HAP-1 (cell line): ENCODE data around the gene MTARC1.

ENCODE experiments used
- DNase-seq, 2 experiments: peaks; one replicate each; pipeline ENCODE4 v3.0.0-alpha.2; 2016 to 2020; ENCODE audit warnings: low spot score in 2 of 2
- H3K27me3 ChIP-seq: fragments of 250-450 bp; sonication (Bioruptor Pico); 2 replicates; pipeline ENCODE4 v1.5.1; 2020; ENCODE audit warnings: low read depth, mild to moderate bottlenecking, moderate library complexity
- H3K36me3 ChIP-seq: fragments of 250-450 bp; sonication (Bioruptor Pico); replicated peaks from 2 replicates; pipeline ENCODE4 v1.5.1; 2020; ENCODE audit warnings: mild to moderate bottlenecking
- H3K4me1 ChIP-seq: fragments of 250-450 bp; sonication (Bioruptor Pico); 2 replicates; pipeline ENCODE4 v1.5.1; 2020; ENCODE audit warnings: mild to moderate bottlenecking
- H3K4me3 ChIP-seq: fragments of 250-450 bp; sonication (Bioruptor Pico); 2 replicates; pipeline ENCODE4 v1.5.1; 2020; ENCODE audit warnings: mild to moderate bottlenecking, moderate library complexity
- H3K9me3 ChIP-seq: fragments of 250-450 bp; sonication (Bioruptor Pico); 2 replicates; pipeline ENCODE4 v1.5.1; 2020; ENCODE audit warnings: mild to moderate bottlenecking, moderate library complexity
- in situ Hi-C: fragments of 300-500 bp; cut with MboI; formaldehyde crosslinking; loops from 3 replicates; pipeline ENCODE4 v1.14.3; 2020; ENCODE audit warnings: low sequenced_read_pairs, inconsistent platforms, mixed read lengths

Gene MTARC1

DNA sequence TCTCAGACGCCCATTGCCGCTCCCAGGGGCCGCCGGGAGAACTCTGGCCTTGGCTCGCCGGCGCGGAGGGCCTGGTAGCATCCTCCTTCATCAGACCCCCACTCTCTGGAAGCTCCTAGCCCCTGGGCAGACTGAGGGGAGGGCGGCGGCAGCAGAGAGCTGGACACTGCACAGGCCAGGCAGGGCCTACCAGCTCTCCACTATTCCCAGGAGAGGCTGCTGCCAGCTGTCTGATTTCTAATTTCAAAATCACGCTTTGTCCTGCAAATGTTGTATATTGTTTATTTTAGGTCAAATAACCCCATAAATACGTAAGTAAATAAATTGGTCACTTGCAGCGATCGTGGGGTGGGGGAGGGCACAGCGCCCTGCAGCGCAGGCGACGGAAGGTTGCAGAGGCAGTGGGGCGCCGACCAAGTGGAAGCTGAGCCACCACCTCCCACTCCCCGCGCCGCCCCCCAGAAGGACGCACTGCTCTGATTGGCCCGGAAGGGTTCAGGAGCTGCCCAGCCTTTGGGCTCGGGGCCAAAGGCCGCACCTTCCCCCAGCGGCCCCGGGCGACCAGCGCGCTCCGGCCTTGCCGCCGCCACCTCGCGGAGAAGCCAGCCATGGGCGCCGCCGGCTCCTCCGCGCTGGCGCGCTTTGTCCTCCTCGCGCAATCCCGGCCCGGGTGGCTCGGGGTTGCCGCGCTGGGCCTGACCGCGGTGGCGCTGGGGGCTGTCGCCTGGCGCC, at the start of gene MTARC1:
Gene MTARC1 (plus strand): TSS at position 577 of the 732 bp plus-strand sequence. CDS start 32 bp downstream, at position 609.
- H3K9me3 ChIP-seq: no peaks in the 10 kb centered on the region; the same call in 1 of the 2 replicates
- peak within 1 kb of the TSS; percentile 48 for H3K4me3 ChIP-seq
- DNase-seq: peak; percentile 66 to 91
- H3K4me1 ChIP-seq: peaks cover 15% of the 10 kb centered on the region
- in situ Hi-C loops: loop anchor here (25.0 kb wide), 1 partner anchor 799 kb away; no protein-coding TSS in a partner anchor
- H3K36me3 ChIP-seq: no peaks in the 10 kb centered on the region; the same call in 1 of the 2 replicates
- H3K27me3 ChIP-seq: no peaks in the 10 kb centered on the region

DNA sequence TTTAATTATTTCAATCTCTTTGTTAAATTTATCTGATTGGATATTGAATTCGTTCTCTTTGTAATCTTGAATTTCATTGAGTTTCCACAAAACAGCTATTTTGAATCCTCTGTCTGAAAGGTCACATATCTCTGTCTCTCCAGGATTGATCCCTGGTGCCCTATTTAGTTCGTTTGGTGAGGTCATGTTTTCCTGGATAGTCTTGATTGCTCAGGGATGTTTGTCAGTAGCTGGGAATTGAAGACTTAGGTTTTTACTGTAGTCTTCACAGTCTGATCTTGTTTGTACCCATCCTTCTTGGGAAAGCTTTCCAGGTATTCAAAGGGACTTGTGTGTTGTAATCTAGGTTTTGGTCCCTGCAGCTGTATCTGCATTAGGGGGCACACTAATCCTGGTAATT, 45.4 kb upstream of the MTARC1 start:
- Histone ChIP-seq H3K4me3 (no peak overlapping the region), H3K36me3 (no peaks in the 10 kb centered on the region), H3K9me3 (no peaks in the 10 kb centered on the region), H3K4me1 (peaks cover 2% of the 10 kb centered on the region), H3K27me3 (peaks cover 5% of the 10 kb centered on the region)
- in situ Hi-C loops: no loop called here
- DNase-seq: no peak

DNA sequence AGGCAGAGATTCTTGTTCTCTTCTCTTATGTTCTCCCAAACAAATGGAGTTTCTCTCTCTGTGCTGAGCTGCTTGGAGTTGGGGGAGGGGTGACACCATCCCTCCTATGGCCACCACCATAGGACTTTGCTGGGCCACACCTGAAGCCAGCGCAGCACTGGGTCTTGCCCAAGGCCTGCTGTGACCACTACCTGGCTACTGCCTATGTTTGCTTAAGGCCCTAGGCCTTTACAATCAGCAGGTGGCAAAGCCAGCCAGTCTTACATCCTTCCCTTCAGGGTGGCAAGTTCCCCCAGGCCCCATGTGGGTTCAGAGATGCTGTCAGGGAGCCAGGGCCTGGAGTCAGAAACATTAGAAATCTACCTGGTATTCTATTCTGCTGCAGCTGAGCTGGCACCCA, 44.9 kb upstream of the MTARC1 start:
- in situ Hi-C loops: no loop called here
- no peak for DNase-seq
- Histone ChIP-seq H3K4me3 (no peak overlapping the region), H3K4me1 (no peaks in the 10 kb centered on the region; the same call in 1 of the 2 replicates), H3K36me3 (no peaks in the 10 kb centered on the region), H3K27me3 (peaks cover 5% of the 10 kb centered on the region), H3K9me3 (no peaks in the 10 kb centered on the region)

DNA sequence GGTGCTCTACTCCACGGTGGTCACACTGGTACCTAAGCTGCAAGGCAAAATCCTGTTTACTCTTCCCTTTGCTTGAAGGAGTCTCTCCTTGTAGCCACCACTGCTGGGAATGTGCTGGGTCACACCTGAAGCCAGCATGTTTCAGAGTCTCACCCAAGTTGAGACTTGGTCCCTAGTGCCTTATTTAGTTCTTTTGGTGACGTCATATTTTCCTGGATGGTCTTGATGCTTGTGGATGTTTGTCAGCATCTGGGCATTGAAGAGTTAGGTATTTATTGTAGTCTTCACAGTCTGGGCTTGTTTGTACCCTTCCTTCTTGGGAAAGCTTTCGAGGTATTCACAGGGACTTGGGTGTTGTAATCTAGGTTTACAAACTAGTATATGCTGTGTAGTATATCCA, 44.2 kb upstream of the MTARC1 start:
- DNase-seq: no peak
- Histone ChIP-seq H3K27me3 (peaks cover 5% of the 10 kb centered on the region), H3K9me3 (no peaks in the 10 kb centered on the region), H3K4me3 (no peak overlapping the region), H3K36me3 (no peaks in the 10 kb centered on the region), H3K4me1 (no peaks in the 10 kb centered on the region; the same call in 1 of the 2 replicates)
- in situ Hi-C loops: no loop called here

DNA sequence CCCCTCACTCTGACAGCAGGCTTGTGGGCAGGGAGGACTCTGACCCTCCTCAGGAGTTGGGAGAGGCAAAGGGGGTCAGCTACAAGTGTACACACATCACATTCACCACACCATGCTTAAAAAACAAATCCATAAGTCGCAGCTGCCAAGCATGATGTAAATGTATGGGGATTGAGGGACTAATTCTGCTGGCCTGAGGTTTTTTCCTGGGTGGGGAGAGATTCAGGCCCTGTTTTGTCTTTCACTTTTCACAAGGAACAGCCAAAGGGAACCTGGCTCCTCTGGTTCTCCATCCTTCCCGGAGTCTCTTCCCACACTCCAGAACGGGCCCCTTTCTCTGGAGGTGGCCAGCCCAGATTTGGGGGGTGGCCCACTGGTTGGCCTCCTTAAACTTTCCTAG, 39.9 kb upstream of the MTARC1 start:
- H3K4me3 ChIP-seq: no peak overlapping the region
- in situ Hi-C loops: no loop called here
- DNase-seq: no peak

DNA sequence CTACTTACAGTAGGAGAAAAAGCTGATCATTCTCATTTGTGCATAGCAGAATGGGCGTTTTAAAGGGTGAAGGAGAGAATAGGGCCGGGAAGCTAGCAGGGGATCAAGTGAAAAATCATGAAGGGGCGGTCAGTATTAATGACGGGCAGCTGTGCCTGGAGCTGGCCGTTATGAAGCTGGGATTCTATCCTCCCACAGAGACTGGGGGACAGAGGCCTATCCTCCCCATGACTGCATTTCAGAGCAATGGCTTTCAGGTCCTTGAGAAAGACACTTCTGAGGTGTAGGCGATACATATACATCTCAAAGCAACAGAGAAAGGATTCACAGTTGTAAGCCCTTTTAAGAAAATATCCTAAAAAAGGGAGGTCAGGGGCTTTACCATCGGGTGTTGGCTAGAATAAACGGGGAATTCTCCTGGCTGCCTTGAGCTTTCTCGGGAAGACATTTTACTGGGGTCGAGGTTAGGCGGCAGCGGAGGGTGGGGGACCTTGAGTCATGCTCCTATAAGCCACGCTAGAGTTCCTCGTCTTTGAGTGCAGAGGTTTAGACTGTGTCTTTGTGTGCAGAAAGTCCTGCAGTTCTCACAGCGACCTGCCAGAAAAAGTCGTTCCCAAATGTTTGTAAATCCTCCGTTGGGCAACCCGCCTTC, 39.1 kb upstream of the MTARC1 start:
- H3K4me3 ChIP-seq: no peak overlapping the region
- in situ Hi-C loops: no loop called here
- peaks cover 14% of the 10 kb centered on the region for H3K4me1 ChIP-seq
- H3K36me3 ChIP-seq: no peaks in the 10 kb centered on the region
- no peak for DNase-seq
- H3K27me3 ChIP-seq: no peaks in the 10 kb centered on the region
- no peaks in the 10 kb centered on the region for H3K9me3 ChIP-seq

More for the DNA sequence above, 39.9 kb upstream of the MTARC1 start:
- peaks cover 14% of the 10 kb centered on the region for H3K4me1 ChIP-seq
- H3K27me3 ChIP-seq: no peaks in the 10 kb centered on the region
- no peaks in the 10 kb centered on the region for H3K9me3 ChIP-seq
- H3K36me3 ChIP-seq: no peaks in the 10 kb centered on the region

DNA sequence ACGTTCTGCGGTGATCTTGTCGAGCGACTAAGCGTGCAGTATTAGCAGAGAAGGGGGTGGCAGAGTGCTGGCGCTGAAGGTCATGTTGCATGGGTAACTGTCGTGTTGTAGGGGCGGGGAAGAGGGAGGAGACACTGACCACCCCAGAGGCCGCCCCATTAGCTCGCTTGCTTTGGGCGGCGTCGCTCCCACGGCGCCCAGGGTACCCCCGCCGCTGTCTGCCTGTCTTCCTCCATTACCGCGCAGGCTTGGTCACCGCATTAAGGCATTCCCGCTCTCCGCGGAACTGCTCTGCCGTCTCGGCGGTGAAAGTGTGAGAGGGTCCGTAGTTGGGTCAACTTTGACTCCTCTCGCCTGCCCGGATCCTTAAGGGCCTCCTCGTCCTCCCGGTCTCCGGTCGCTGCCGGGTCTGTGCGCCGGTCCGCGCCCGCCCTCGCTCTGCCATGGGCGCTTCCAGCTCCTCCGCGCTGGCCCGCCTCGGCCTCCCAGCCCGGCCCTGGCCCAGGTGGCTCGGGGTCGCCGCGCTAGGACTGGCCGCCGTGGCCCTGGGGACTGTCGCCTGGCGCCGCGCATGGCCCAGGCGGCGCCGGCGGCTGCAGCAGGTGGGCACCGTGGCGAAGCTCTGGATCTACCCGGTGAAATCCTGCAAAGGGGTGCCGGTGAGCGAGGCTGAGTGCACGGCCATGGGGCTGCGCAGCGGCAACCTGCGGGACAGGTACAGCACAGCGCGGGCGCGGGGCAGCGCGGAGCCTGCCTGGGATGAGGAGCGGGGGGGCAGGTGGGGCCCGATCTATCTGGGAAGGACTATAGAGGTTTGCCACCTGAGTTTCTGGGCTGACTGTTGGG, 38.4 kb upstream of the MTARC1 start, which contains the start of gene MTARC2:
Gene MTARC2 (plus strand): TSS at position 234 of the 846 bp plus-strand sequence. CDS start 210 bp downstream, at position 444.
- no peaks in the 10 kb centered on the region for H3K36me3 ChIP-seq
- H3K27me3 ChIP-seq: no peaks in the 10 kb centered on the region
- H3K9me3 ChIP-seq: no peaks in the 10 kb centered on the region
- H3K4me3 ChIP-seq: no peak within 1 kb of the TSS
- in situ Hi-C loops: no loop called here
- peaks cover 14% of the 10 kb centered on the region for H3K4me1 ChIP-seq
- no peak for DNase-seq

DNA sequence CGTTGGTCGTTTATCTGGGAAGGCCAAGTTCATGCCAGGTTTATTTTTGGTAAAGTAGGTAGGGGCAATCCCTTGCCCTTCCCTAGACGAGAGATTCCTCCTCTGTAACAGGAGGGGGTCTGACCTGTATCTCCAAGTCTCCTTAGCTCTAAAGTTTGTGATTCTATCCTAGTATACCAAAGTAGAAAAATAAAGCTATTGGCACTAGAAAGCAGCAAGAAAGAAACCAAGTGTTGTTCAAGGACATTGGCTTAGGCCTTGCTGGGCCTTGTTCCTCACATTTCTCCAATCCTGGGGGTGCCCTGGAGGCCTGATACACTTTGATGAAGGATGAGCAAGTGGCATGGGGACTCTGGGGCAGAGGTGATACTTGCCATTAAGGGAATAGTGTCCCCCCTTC, 37.8 kb upstream of the MTARC1 start:
- Histone ChIP-seq H3K9me3 (no peaks in the 10 kb centered on the region), H3K27me3 (no peaks in the 10 kb centered on the region), H3K4me1 (peaks cover 14% of the 10 kb centered on the region), H3K36me3 (no peaks in the 10 kb centered on the region), H3K4me3 (no peak overlapping the region)
- no peak for DNase-seq
- in situ Hi-C loops: no loop called here

DNA sequence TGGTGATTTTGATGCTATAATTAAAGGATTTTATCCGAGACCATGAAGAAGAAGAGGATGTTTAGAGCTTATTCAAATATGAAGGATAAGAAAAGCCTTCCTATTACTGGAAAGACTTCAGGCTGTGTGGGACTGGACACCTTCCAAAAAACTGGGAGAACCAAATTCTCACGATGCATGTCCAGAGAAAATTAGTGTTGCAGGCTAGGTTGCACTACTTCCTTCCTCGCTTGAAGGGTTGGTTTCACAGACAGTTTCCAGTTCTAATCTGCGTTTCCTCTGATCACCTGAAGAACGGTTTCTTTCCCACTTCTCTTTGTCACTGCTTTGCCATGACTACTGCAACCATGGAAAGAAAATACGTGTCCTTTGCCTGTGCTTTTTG, 36.6 kb upstream of the MTARC1 start:
- H3K4me3 ChIP-seq: no peak overlapping the region
- H3K36me3 ChIP-seq: no peaks in the 10 kb centered on the region
- H3K9me3 ChIP-seq: no peaks in the 10 kb centered on the region
- in situ Hi-C loops: loop anchor here (25.0 kb wide), 2 partner anchors 563 to 913 kb away; no protein-coding TSS in a partner anchor
- no peaks in the 10 kb centered on the region for H3K27me3 ChIP-seq
- DNase-seq: no peak
- H3K4me1 ChIP-seq: peaks cover 14% of the 10 kb centered on the region

DNA sequence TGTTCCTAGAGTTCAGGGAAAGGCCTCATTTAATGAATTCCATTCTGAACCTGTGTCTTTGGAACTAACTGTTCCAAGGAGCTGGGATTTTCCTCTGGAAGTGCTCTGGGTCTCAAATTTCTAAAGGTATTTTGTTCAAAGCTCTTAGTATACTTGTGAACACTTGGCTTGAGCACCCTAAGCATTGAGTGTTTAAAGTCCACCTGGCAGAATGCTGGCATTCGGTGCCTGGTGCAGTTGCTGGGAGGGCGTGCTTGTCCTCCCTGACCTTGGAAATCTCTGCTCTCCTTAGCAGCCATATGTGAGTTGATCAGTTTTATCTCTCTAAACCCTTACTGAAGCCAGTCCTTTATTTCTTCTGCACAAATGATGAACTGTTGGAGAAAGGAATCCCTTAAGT, 35.6 kb upstream of the MTARC1 start:
- no peak overlapping the region for H3K4me3 ChIP-seq
- no peaks in the 10 kb centered on the region for H3K36me3 ChIP-seq
- in situ Hi-C loops: loop anchor here (25.0 kb wide), 2 partner anchors 564 to 914 kb away; no protein-coding TSS in a partner anchor
- H3K27me3 ChIP-seq: no peaks in the 10 kb centered on the region
- peaks cover 14% of the 10 kb centered on the region for H3K4me1 ChIP-seq
- no peaks in the 10 kb centered on the region for H3K9me3 ChIP-seq
- no peak for DNase-seq

DNA sequence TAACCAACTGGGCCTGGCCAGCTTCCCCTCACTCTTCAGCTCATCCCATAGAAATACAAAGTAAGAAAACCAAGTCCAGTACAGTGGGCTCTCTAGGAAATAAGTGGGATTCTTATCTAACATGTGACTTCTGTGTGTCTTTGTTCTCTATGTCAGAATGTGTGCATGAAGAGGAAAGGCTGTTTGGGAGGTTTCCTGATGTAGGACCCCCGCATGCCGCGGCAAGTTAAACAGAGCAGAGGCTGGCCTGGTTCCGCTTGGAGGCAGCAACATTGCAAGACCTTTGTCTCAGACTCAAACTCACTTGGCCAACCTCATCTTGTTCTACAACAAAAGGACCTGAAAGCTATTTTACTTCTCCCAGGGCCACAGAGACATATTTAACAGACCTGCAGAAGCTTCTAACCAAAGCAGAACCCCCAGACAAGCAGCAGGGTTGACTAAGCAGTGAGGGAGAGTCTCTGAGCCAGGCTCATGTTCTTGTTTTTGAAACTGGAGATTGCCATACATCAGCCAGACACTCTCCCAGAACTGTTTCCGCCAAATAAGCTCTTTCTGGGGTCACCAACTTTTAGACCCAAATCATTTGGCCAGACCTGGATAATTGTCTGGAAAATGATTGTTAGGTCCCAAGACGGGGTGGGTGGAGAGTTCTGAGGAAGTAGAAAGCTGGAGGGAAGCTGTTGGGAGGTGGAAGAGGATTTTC, 32.3 kb upstream of the MTARC1 start:
- H3K4me3 ChIP-seq: no peak overlapping the region
- no peaks in the 10 kb centered on the region for H3K9me3 ChIP-seq
- H3K4me1 ChIP-seq: peaks cover 14% of the 10 kb centered on the region
- H3K27me3 ChIP-seq: no peaks in the 10 kb centered on the region
- H3K36me3 ChIP-seq: no peaks in the 10 kb centered on the region
- in situ Hi-C loops: loop anchor here (25.0 kb wide), 2 partner anchors 567 to 917 kb away; no protein-coding TSS in a partner anchor
- no peak for DNase-seq

DNA sequence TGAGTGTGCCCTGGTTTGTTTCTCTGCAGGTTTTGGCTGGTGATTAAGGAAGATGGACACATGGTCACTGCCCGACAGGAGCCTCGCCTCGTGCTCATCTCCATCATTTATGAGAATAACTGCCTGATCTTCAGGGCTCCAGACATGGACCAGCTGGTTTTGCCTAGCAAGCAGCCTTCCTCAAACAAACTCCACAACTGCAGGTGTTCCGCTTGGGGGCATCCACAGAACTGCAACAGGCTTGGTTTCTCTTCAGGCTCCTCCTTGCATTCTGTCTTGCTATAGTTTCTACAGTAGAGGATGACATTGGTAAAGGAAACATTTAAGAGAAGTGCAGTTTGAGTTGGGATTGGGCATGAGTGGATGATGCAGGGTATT, 31.8 kb upstream of the MTARC1 start:
- Histone ChIP-seq H3K27me3 (no peaks in the 10 kb centered on the region), H3K36me3 (no peaks in the 10 kb centered on the region), H3K9me3 (no peaks in the 10 kb centered on the region), H3K4me1 (peaks cover 14% of the 10 kb centered on the region), H3K4me3 (no peak overlapping the region)
- DNase-seq: no peak
- in situ Hi-C loops: loop anchor here (25.0 kb wide), 2 partner anchors 568 to 918 kb away; no protein-coding TSS in a partner anchor

DNA sequence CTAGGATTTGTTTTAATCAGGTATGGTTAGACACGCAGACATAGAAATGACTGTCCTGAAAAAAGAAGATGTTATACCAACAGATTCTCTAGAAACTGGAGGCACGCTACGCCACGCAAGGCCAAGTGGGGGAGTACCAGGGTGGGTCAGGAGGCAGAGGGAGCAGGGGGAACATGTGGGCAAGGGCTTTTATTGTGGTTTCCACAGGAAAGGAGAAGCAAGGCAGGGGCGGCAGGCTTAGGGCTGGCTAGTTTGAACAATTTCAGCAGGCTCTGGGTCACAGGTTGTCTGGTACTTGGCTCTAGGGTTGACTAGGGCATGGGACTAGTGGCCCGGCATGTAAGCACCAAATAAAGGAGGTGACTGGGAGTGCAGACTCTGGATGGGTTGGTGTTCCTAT, 31.4 kb upstream of the MTARC1 start:
- H3K36me3 ChIP-seq: no peaks in the 10 kb centered on the region
- no peaks in the 10 kb centered on the region for H3K9me3 ChIP-seq
- H3K27me3 ChIP-seq: no peaks in the 10 kb centered on the region
- no peak overlapping the region for H3K4me3 ChIP-seq
- in situ Hi-C loops: loop anchor here (25.0 kb wide), 2 partner anchors 568 to 918 kb away; no protein-coding TSS in a partner anchor
- DNase-seq: no peak
- H3K4me1 ChIP-seq: peaks cover 10% of the 10 kb centered on the region
